Measurements from ENCODE around the gene GAREM1. TPM values are rescaled to one million over a fixed set of nuclear protein-coding genes. Genes with fewer than 3 reads are reported as not detected.
A peak's percentile ranks its signal among the peaks of the same experiment; 100 is the strongest.
"Not testable (repeated sequence)": the region's sequence is repeated elsewhere in the genome, so short reads cannot be mapped to it uniquely, and the experiment has no call there.

GAREM1 gene
- total RNA-seq, 1 experiment from 2014 or later = 11.1 TPM

GRCh38 chr18:32238635-32239268 lies 231.9 kb downstream of the GAREM1 start:
- no TSS peak for BruUV-seq (replicated peaks)
- no peak; the same call in 1 of the 2 replicates for ATAC-seq
- CTCF ChIA-PET = interaction anchor here (1.5 to 1.9 kb wide), 3 partner anchors 11 to 310 kb away, joined by 3 to 6 read pairs (median 5); no protein-coding TSS in a partner anchor

GRCh38 chr18:32237049-32237448 lies 233.6 kb downstream of the GAREM1 start:
- TF ChIP-seq CEBPB (IDR thresholded peaks at IDR 0.05; ENCODE audit: low read depth) (no peak), POLR2A (IDR thresholded peaks at IDR 0.05; ENCODE audit: borderline replicate concordance, extremely low read depth, insufficient read depth, insufficient read length) (no peak), ZFX (IDR thresholded peaks at IDR 0.05) (no peak)
- Histone ChIP-seq H4K20me1 (ENCODE audit: insufficient read depth) (no peaks in the 10 kb centered on the region; the same call in 1 of the 2 replicates), H3K36me3 (ENCODE audit: control insufficient read depth in 1 of 2, insufficient read depth in 2 of 2, low read length in 2 of 2) (no peaks in the 10 kb centered on the region), H3K4me3 (replicated peaks in 1 of 2; ENCODE audit: low read depth in 1 of 2, low read length in 2 of 2) (no peak overlapping the region), H3K9me2 (ENCODE audit: insufficient read depth) (no peaks in the 10 kb centered on the region), H3K79me2 (ENCODE audit: insufficient read depth, low read length) (no peaks in the 10 kb centered on the region), H2AFZ (ENCODE audit: low read depth, low read length, poor library complexity, severe bottlenecking) (no peak overlapping the region), H3K27me3 (ENCODE audit: insufficient read depth, low read length) (no peaks in the 10 kb centered on the region), H3K4me2 (ENCODE audit: low read length) (no peak overlapping the region), H3K27ac (ENCODE audit: low read depth, low read length) (no peak overlapping the region), H3K9me3 (ENCODE audit: control insufficient read depth in 1 of 2, insufficient read depth in 1 of 2, low read depth in 1 of 2, low read length in 2 of 2) (no peaks in the 10 kb centered on the region), H3K9ac (ENCODE audit: low read length) (no peak overlapping the region), H3K4me1 (ENCODE audit: control insufficient read depth in 1 of 2, insufficient read depth in 2 of 2, low read length in 2 of 2) (no peaks in the 10 kb centered on the region; a peak in 1 of 4 replicates)
- BruUV-seq (replicated peaks) = no TSS peak
- intact Hi-C loops (cut with micrococcal nuclease) = no loop called here
- DNase-seq (ENCODE audit: low read depth, low spot score) (no peak), ATAC-seq (no peak)
- ChIA-PET CTCF (no interaction called here), POLR2A (no interaction called here), RAD21 (ENCODE audit: low non-redundant PET in 1 of 2, low total read pairs in 2 of 2, uncharacterized antibody in 2 of 2, unreplicated experiment in 2 of 2) (no interaction called here)

More at GRCh38 chr18:32238635-32239268, 231.9 kb downstream of the GAREM1 start:
- ChIA-PET POLR2A (no interaction called here), RAD21 (ENCODE audit: low non-redundant PET in 1 of 2, low total read pairs in 2 of 2, uncharacterized antibody in 2 of 2, unreplicated experiment in 2 of 2) (no interaction called here)
- Histone ChIP-seq H3K9me3 (ENCODE audit: control insufficient read depth in 1 of 2, insufficient read depth in 1 of 2, low read depth in 1 of 2, low read length in 2 of 2) (no peaks in the 10 kb centered on the region), H3K4me1 (ENCODE audit: control insufficient read depth in 1 of 2, insufficient read depth in 2 of 2, low read length in 2 of 2) (no peaks in the 10 kb centered on the region; a peak in 1 of 4 replicates), H2AFZ (ENCODE audit: low read depth, low read length, poor library complexity, severe bottlenecking) (no peak overlapping the region), H3K27me3 (ENCODE audit: insufficient read depth, low read length) (peaks cover 4% of the 10 kb centered on the region; the same call in 1 of the 2 replicates), H3K27ac (ENCODE audit: low read depth, low read length) (no peak overlapping the region), H3K9me2 (ENCODE audit: insufficient read depth) (no peaks in the 10 kb centered on the region), H3K4me2 (ENCODE audit: low read length) (no peak overlapping the region), H3K79me2 (ENCODE audit: insufficient read depth, low read length) (no peaks in the 10 kb centered on the region), H3K9ac (ENCODE audit: low read length) (no peak overlapping the region), H4K20me1 (ENCODE audit: insufficient read depth) (no peaks in the 10 kb centered on the region; the same call in 1 of the 2 replicates), H3K36me3 (ENCODE audit: control insufficient read depth in 1 of 2, insufficient read depth in 2 of 2, low read length in 2 of 2) (no peaks in the 10 kb centered on the region), H3K4me3 (replicated peaks in 1 of 2; ENCODE audit: low read depth in 1 of 2, low read length in 2 of 2) (no peak overlapping the region)
- no peak for DNase-seq (ENCODE audit: low read depth, low spot score)
- peak in 1 of 3 experiments; percentile 18; a peak in 2 of 6 replicates for TF ChIP-seq CTCF (IDR thresholded peaks at IDR 0.05 in 2 of 3, conservative IDR thresholded peaks at IDR 0.05 in 1 of 3; ENCODE audit: borderline replicate concordance in 1 of 3, insufficient read depth in 1 of 3, low read depth in 2 of 3, low read length in 2 of 3)
- TF ChIP-seq TCF7L2 (IDR thresholded peaks at IDR 0.05; ENCODE audit: borderline replicate concordance, extremely low read depth, insufficient read depth, insufficient read length) = no peak
- intact Hi-C loops (cut with micrococcal nuclease) = no loop called here

GRCh38 chr18:32233348-32233747 lies 237.3 kb downstream of the GAREM1 start:
- POLR2A ChIA-PET; CTCF ChIA-PET; H3K9ac ChIP-seq (ENCODE audit: low read length); H3K4me1 ChIP-seq (ENCODE audit: control insufficient read depth in 1 of 2, insufficient read depth in 2 of 2, low read length in 2 of 2); H3K4me3 ChIP-seq (replicated peaks in 1 of 2; ENCODE audit: low read depth in 1 of 2, low read length in 2 of 2); H3K9me3 ChIP-seq (ENCODE audit: control insufficient read depth in 1 of 2, insufficient read depth in 1 of 2, low read depth in 1 of 2, low read length in 2 of 2); RAD21 ChIA-PET (ENCODE audit: low non-redundant PET in 1 of 2, low total read pairs in 2 of 2, uncharacterized antibody in 2 of 2, unreplicated experiment in 2 of 2); H3K4me2 ChIP-seq (ENCODE audit: low read length); H3K27ac ChIP-seq (ENCODE audit: low read depth, low read length); H3K9me2 ChIP-seq (ENCODE audit: insufficient read depth); DNase-seq (ENCODE audit: low read depth, low spot score); H3K27me3 ChIP-seq (ENCODE audit: insufficient read depth, low read length); ATAC-seq; H2AFZ ChIP-seq (ENCODE audit: low read depth, low read length, poor library complexity, severe bottlenecking); BruUV-seq (replicated peaks); H3K36me3 ChIP-seq (ENCODE audit: control insufficient read depth in 1 of 2, insufficient read depth in 2 of 2, low read length in 2 of 2); H3K79me2 ChIP-seq (ENCODE audit: insufficient read depth, low read length); intact Hi-C loops (cut with micrococcal nuclease); H4K20me1 ChIP-seq (ENCODE audit: insufficient read depth): not testable (repeated sequence)

Measured in HCT116 (cell line).